ENCODE data around the gene PRR3. TPM values are rescaled to one million over a fixed set of nuclear protein-coding genes. Genes with fewer than 3 reads are reported as not detected.

Gene PRR3
- 5.1 and 9.6 TPM in 2 replicates for polyA plus RNA-seq

GRCh38 chr6:30556906-30557682 lies at the start of gene PRR3:
Gene PRR3 (plus strand): TSS chr6:30557295. CDS start chr6:30557345, 50 bp downstream.

GRCh38 chr6:30556066-30556905 lies 809 bp upstream of the PRR3 start, which contains the start of gene GNL1:
Gene GNL1 (minus strand): TSS chr6:30556489. CDS start chr6:30556203, 286 bp downstream.

GRCh38 chr6:30571075-30571761 lies 14.1 kb downstream of the PRR3 start, which contains the start of gene ABCF1:
Gene ABCF1 (plus strand): TSS chr6:30571442. CDS start chr6:30571488, 46 bp downstream.

Other genes starting within 250 kb of the PRR3 start
- 1.7 and 2.1 TPM in 2 replicates for gene TRIM39, start 230.4 kb upstream of the PRR3 start, polyA plus RNA-seq
- gene RPP21, start 212.1 kb upstream of the PRR3 start, polyA plus RNA-seq, result 76.2 and 114 TPM in 2 replicates
- 1.2 and 1.7 TPM in 2 replicates for gene HLA-E, start 67.8 kb upstream of the PRR3 start, polyA plus RNA-seq
- gene GNL1, start 806 bp upstream of the PRR3 start, polyA plus RNA-seq, result 7.4 and 8.5 TPM in 2 replicates
- 82.3 and 83.9 TPM in 2 replicates for gene ABCF1, start 14.1 kb downstream of the PRR3 start, polyA plus RNA-seq
- gene PPP1R10, start 59.9 kb downstream of the PRR3 start, polyA plus RNA-seq, result 28.5 and 31.5 TPM in 2 replicates
- 44.7 and 48.8 TPM in 2 replicates for gene MRPS18B, start 60.5 kb downstream of the PRR3 start, polyA plus RNA-seq
- 18.2 and 19.7 TPM in 2 replicates for gene ATAT1, start 69.6 kb downstream of the PRR3 start, polyA plus RNA-seq
- gene C6orf136, start 89.8 kb downstream of the PRR3 start, polyA plus RNA-seq, result 148 and 276 TPM in 2 replicates
- 6.8 and 13.8 TPM in 2 replicates for gene DHX16, start 115.7 kb downstream of the PRR3 start, polyA plus RNA-seq
- 1.7 and 1.9 TPM in 2 replicates for gene PPP1R18, start 129.3 kb downstream of the PRR3 start, polyA plus RNA-seq
- gene NRM, start 133.7 kb downstream of the PRR3 start, polyA plus RNA-seq, result 0.53 and 1.5 TPM in 2 replicates
- gene MDC1, start 160.0 kb downstream of the PRR3 start, polyA plus RNA-seq, result 1.9 and 5.6 TPM in 2 replicates
- 159 and 174 TPM in 2 replicates for gene TUBB, start 163.1 kb downstream of the PRR3 start, polyA plus RNA-seq
- 34.3 and 35.3 TPM in 2 replicates for gene FLOT1, start 185.4 kb downstream of the PRR3 start, polyA plus RNA-seq
- 2.5 and 2.7 TPM in 2 replicates for gene IER3, start 187.3 kb downstream of the PRR3 start, polyA plus RNA-seq